Measurements from ENCODE around the gene VPREB3. TPM values are rescaled to one million over a fixed set of nuclear protein-coding genes. Genes with fewer than 3 reads are reported as not detected.

The VPREB3 gene
- total RNA-seq, 1 donor from 2014 or later: not detected

Other genes starting within 250 kb of the VPREB3 start
- gene IGLL1, start 174.1 kb downstream of the VPREB3 start, total RNA-seq: not detected
- gene DRICH1, start 122.1 kb downstream of the VPREB3 start, total RNA-seq: 2.3 TPM
- not detected for gene RGL4, start 63.4 kb downstream of the VPREB3 start, total RNA-seq
- gene ZNF70, start 3.3 kb downstream of the VPREB3 start, total RNA-seq: 9.0 TPM
- 0.18 TPM for gene C22orf15, start 8.6 kb upstream of the VPREB3 start, total RNA-seq
- 232 TPM for gene CHCHD10, start 13.5 kb upstream of the VPREB3 start, total RNA-seq
- gene MMP11, start 18.4 kb upstream of the VPREB3 start, total RNA-seq: 1.5 TPM
- 74.0 TPM for gene SMARCB1, start 32.5 kb upstream of the VPREB3 start, total RNA-seq
- gene DERL3, start 84.6 kb upstream of the VPREB3 start, total RNA-seq: 11.4 TPM
- gene SLC2A11, start 103.5 kb upstream of the VPREB3 start, total RNA-seq: 15.0 TPM
- gene MIF, start 140.0 kb upstream of the VPREB3 start, total RNA-seq: 528 TPM
- gene GSTT2B, start 206.8 kb upstream of the VPREB3 start, total RNA-seq: 6.9 TPM
- gene DDTL, start 212.5 kb upstream of the VPREB3 start, total RNA-seq: 6.6 TPM
- 129 TPM for gene DDT, start 220.0 kb upstream of the VPREB3 start, total RNA-seq
- gene GSTT2, start 225.7 kb upstream of the VPREB3 start, total RNA-seq: 7.8 TPM

Measured in ureter (tissue), 1 donor.